Astrocyte of the spinal cord (primary cell): Measurements from ENCODE around the gene COL4A4.

Experiments
- DNase-seq: peaks from one replicate; pipeline ENCODE4 v3.0.0; 2011; ENCODE audit warnings: low read depth, low spot score
- H3K4me3 ChIP-seq: 2 replicates; pipeline ENCODE4 v1.5.1; 2011; ENCODE audit warnings: low read depth, mild to moderate bottlenecking, low read length, moderate library complexity
- CTCF ChIP-seq: IDR thresholded peaks from 2 replicates; pipeline ENCODE4 v1.5.1; 2012; ENCODE audit warnings: low read depth, mild to moderate bottlenecking, low read length, inconsistent platforms
- in situ Hi-C: cut with HindIII; loops from 2 replicates; pipeline ENCODE4 v1.10.0; 2017; ENCODE audit warnings: low sequenced_read_pairs

Gene COL4A4

GRCh38 chr2:226978300-226978699, 185.7 kb downstream of the COL4A4 start:
- DNase-seq, result no peak
- TF ChIP-seq CTCF, result no peak
- in situ Hi-C loops, result no loop called here
- no peak overlapping the region for H3K4me3 ChIP-seq

GRCh38 chr2:226977775-226978190, 186.2 kb downstream of the COL4A4 start:
- in situ Hi-C loops, result no loop called here
- DNase-seq, result peak; percentile 85
- no peak for TF ChIP-seq CTCF
- H3K4me3 ChIP-seq, result no peak overlapping the region

- H3K4me3 ChIP-seq, result no peak overlapping the region
- DNase-seq, result no peak
- TF ChIP-seq CTCF, result no peak
- in situ Hi-C loops, result no loop called here
Measured at GRCh38 chr2:226973816-226974215, 190.2 kb downstream of the COL4A4 start.

GRCh38 chr2:226971770-226972169, 192.2 kb downstream of the COL4A4 start:
- no peak for TF ChIP-seq CTCF
- no peak for DNase-seq
- no peak overlapping the region for H3K4me3 ChIP-seq
- in situ Hi-C loops, result no loop called here

- H3K4me3 ChIP-seq, result no peak overlapping the region
- no peak for TF ChIP-seq CTCF
- in situ Hi-C loops, result no loop called here
- no peak for DNase-seq
Measured at GRCh38 chr2:226971084-226971483, 192.9 kb downstream of the COL4A4 start.

- TF ChIP-seq CTCF, result no peak
- in situ Hi-C loops, result no loop called here
- no peak overlapping the region for H3K4me3 ChIP-seq
- no peak for DNase-seq
Measured at GRCh38 chr2:226970362-226970761, 193.6 kb downstream of the COL4A4 start.
